WTC11 (cell line): ENCODE data around the gene TBL1XR1.

Experiments
- CBFB ChIP-seq: sonication (generic); formaldehyde crosslinking; IDR thresholded peaks from 2 replicates; pipeline ENCODE4 v1.8.1; 2022; ENCODE audit warnings: mild to moderate bottlenecking, low read depth, missing genetic modification reagents
- CREB1 ChIP-seq: sonication (generic); formaldehyde crosslinking; IDR thresholded peaks from 2 replicates; pipeline ENCODE4 v1.8.0; 2023; ENCODE audit warnings: mild to moderate bottlenecking, missing genetic modification reagents
- ESRRA ChIP-seq: sonication (generic); formaldehyde crosslinking; IDR thresholded peaks from 2 replicates; pipeline ENCODE4 v1.8.1; 2022; ENCODE audit warnings: mild to moderate bottlenecking, missing genetic modification reagents, borderline replicate concordance
- NR1H2 ChIP-seq: sonication (generic); formaldehyde crosslinking; IDR thresholded peaks from 2 replicates; pipeline ENCODE4 v1.9.0; 2021; ENCODE audit warnings: mild to moderate bottlenecking, moderate library complexity, missing genetic modification reagents
- NR3C1 ChIP-seq: sonication (generic); formaldehyde crosslinking; conservative IDR thresholded peaks from 2 replicates; pipeline ENCODE4 v1.8.1; 2023; ENCODE audit warnings: low read depth, mild to moderate bottlenecking, missing genetic modification reagents
- PRRX2 ChIP-seq: fragments of 250-450 bp; sonication (Bioruptor Pico); IDR thresholded peaks from 2 replicates; pipeline ENCODE4 v1.8.0; 2021; ENCODE audit warnings: mild to moderate bottlenecking
- RELA ChIP-seq: sonication (generic); formaldehyde crosslinking; IDR thresholded peaks from 2 replicates; pipeline ENCODE4 v1.8.1; 2022; ENCODE audit warnings: missing genetic modification reagents, mild to moderate bottlenecking, borderline replicate concordance
- SP1 ChIP-seq: sonication (generic); formaldehyde crosslinking; conservative IDR thresholded peaks from 2 replicates; pipeline ENCODE4 v1.8.1; 2022; ENCODE audit warnings: missing genetic modification reagents
- ZNF232 ChIP-seq: sonication (generic); formaldehyde crosslinking; IDR thresholded peaks from 2 replicates; pipeline ENCODE4 v1.8.0; 2022; ENCODE audit warnings: mild to moderate bottlenecking, missing genetic modification reagents
- TF ChIP-seq, protein P1 (sequence below): fragments of 200-600 bp; IDR thresholded peaks from 2 replicates; pipeline ENCODE4 v1.8.0; 2022; ENCODE audit warnings: antibody characterized with exemption
- TF ChIP-seq, protein P2 (sequence below): sonication (generic); formaldehyde crosslinking; IDR thresholded peaks from 2 replicates; pipeline ENCODE4 v1.8.0; 2022; ENCODE audit warnings: mild to moderate bottlenecking, missing genetic modification reagents
- TF ChIP-seq, protein P3 (sequence below): sonication (generic); formaldehyde crosslinking; IDR thresholded peaks from 2 replicates; pipeline ENCODE4 v1.8.1; 2023; ENCODE audit warnings: mild to moderate bottlenecking, missing genetic modification reagents, moderate library complexity
- TF ChIP-seq, protein P4 (sequence below): sonication (generic); formaldehyde crosslinking; IDR thresholded peaks from 2 replicates; pipeline ENCODE4 v1.8.1; 2023; ENCODE audit warnings: mild to moderate bottlenecking, missing genetic modification reagents, borderline replicate concordance
- TF ChIP-seq, protein P5 (sequence below): sonication (generic); formaldehyde crosslinking; IDR thresholded peaks from 2 replicates; pipeline ENCODE4 v1.8.1; 2022; ENCODE audit warnings: low read depth, missing genetic modification reagents, borderline replicate concordance

DNA sequence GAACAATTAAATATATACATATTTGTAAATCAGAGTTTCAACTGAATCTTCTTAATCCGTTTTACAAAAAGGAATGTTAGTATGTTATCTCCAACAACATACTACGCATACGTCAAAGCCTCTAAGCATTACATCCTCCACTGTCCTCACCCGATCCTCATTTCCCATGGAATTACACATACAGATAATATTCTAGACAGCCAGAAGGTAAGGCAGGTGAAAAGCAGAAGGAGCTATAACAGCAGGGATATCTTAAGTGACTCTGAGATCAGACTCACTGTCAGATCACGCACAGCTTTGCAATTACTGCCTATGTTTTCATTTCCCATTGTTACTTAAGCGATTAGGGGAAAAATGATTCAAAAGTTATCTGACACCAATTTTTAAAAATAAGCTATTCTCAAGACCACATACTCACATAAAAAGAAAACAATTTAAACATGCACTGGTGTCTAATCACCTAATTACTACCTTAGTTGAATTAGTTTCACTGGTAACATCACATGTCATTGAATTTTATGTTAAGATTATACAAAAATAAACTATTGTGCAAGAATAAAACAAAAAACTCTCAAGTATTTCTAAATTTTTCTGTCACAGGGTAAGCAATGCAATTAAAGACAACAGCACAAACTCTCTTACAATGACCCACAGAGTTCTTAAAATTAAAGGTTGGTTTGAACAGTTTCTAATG lies 92.8 kb downstream of the TBL1XR1 start:
- TF ChIP-seq, protein P1, sequence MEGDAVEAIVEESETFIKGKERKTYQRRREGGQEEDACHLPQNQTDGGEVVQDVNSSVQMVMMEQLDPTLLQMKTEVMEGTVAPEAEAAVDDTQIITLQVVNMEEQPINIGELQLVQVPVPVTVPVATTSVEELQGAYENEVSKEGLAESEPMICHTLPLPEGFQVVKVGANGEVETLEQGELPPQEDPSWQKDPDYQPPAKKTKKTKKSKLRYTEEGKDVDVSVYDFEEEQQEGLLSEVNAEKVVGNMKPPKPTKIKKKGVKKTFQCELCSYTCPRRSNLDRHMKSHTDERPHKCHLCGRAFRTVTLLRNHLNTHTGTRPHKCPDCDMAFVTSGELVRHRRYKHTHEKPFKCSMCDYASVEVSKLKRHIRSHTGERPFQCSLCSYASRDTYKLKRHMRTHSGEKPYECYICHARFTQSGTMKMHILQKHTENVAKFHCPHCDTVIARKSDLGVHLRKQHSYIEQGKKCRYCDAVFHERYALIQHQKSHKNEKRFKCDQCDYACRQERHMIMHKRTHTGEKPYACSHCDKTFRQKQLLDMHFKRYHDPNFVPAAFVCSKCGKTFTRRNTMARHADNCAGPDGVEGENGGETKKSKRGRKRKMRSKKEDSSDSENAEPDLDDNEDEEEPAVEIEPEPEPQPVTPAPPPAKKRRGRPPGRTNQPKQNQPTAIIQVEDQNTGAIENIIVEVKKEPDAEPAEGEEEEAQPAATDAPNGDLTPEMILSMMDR, result no peak
- TF ChIP-seq SP1, result no peak
- TF ChIP-seq, protein P2, sequence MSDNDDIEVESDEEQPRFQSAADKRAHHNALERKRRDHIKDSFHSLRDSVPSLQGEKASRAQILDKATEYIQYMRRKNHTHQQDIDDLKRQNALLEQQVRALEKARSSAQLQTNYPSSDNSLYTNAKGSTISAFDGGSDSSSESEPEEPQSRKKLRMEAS (CRISPR knock-in tag), result no peak
- no peak for TF ChIP-seq PRRX2 (CRISPR knock-in tag)
- no peak for TF ChIP-seq ZNF232 (CRISPR knock-in tag)
- TF ChIP-seq NR3C1 (CRISPR knock-in tag), result no peak
- no peak for TF ChIP-seq CREB1 (CRISPR knock-in tag)
- no peak for TF ChIP-seq RELA
- TF ChIP-seq, protein P3, sequence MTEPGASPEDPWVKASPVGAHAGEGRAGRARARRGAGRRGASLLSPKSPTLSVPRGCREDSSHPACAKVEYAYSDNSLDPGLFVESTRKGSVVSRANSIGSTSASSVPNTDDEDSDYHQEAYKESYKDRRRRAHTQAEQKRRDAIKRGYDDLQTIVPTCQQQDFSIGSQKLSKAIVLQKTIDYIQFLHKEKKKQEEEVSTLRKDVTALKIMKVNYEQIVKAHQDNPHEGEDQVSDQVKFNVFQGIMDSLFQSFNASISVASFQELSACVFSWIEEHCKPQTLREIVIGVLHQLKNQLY (CRISPR knock-in tag), result no peak
- no peak for TF ChIP-seq NR1H2 (CRISPR knock-in tag)
- TF ChIP-seq, protein P4, sequence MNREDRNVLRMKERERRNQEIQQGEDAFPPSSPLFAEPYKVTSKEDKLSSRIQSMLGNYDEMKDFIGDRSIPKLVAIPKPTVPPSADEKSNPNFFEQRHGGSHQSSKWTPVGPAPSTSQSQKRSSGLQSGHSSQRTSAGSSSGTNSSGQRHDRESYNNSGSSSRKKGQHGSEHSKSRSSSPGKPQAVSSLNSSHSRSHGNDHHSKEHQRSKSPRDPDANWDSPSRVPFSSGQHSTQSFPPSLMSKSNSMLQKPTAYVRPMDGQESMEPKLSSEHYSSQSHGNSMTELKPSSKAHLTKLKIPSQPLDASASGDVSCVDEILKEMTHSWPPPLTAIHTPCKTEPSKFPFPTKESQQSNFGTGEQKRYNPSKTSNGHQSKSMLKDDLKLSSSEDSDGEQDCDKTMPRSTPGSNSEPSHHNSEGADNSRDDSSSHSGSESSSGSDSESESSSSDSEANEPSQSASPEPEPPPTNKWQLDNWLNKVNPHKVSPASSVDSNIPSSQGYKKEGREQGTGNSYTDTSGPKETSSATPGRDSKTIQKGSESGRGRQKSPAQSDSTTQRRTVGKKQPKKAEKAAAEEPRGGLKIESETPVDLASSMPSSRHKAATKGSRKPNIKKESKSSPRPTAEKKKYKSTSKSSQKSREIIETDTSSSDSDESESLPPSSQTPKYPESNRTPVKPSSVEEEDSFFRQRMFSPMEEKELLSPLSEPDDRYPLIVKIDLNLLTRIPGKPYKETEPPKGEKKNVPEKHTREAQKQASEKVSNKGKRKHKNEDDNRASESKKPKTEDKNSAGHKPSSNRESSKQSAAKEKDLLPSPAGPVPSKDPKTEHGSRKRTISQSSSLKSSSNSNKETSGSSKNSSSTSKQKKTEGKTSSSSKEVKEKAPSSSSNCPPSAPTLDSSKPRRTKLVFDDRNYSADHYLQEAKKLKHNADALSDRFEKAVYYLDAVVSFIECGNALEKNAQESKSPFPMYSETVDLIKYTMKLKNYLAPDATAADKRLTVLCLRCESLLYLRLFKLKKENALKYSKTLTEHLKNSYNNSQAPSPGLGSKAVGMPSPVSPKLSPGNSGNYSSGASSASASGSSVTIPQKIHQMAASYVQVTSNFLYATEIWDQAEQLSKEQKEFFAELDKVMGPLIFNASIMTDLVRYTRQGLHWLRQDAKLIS (CRISPR knock-in tag), result no peak
- TF ChIP-seq, protein P5, sequence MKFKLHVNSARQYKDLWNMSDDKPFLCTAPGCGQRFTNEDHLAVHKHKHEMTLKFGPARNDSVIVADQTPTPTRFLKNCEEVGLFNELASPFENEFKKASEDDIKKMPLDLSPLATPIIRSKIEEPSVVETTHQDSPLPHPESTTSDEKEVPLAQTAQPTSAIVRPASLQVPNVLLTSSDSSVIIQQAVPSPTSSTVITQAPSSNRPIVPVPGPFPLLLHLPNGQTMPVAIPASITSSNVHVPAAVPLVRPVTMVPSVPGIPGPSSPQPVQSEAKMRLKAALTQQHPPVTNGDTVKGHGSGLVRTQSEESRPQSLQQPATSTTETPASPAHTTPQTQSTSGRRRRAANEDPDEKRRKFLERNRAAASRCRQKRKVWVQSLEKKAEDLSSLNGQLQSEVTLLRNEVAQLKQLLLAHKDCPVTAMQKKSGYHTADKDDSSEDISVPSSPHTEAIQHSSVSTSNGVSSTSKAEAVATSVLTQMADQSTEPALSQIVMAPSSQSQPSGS (CRISPR knock-in tag), result no peak
- no peak for TF ChIP-seq CBFB (CRISPR knock-in tag)
- no peak for TF ChIP-seq ESRRA
